C4-2B (cell line): ENCODE measurements around the gene FAM162A.

ENCODE experiments used
- ZFX ChIP-seq: fragments of 450-650 bp; IDR thresholded peaks from 2 replicates; pipeline ENCODE4 v1.6.1; 2017
- TF ChIP-seq, protein P1 (sequence below): fragments of 450-650 bp; conservative IDR thresholded peaks from 2 replicates; pipeline ENCODE4 v1.5.1; 2017; ENCODE audit warnings: mild to moderate bottlenecking

DNA sequence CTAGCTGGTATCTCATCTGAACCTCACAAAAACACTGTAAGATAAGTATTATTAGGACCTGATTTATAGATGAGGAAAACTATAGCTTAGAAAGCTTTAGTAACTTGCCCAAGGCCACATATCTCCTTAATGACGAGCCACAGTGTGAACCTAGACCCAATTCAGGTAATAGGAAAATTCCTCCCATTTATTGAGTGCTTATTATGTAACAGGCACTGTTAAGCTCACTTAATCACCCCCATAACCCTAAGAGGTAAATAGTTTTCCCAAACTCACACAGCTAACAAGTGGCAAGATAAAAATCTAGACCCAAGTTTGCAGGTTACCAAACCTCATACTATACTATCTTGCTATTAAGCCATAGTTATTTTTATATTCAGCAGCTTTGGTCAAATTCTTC is 24.0 kb downstream of the FAM162A start:
- no peak for TF ChIP-seq ZFX
- TF ChIP-seq, protein P1, sequence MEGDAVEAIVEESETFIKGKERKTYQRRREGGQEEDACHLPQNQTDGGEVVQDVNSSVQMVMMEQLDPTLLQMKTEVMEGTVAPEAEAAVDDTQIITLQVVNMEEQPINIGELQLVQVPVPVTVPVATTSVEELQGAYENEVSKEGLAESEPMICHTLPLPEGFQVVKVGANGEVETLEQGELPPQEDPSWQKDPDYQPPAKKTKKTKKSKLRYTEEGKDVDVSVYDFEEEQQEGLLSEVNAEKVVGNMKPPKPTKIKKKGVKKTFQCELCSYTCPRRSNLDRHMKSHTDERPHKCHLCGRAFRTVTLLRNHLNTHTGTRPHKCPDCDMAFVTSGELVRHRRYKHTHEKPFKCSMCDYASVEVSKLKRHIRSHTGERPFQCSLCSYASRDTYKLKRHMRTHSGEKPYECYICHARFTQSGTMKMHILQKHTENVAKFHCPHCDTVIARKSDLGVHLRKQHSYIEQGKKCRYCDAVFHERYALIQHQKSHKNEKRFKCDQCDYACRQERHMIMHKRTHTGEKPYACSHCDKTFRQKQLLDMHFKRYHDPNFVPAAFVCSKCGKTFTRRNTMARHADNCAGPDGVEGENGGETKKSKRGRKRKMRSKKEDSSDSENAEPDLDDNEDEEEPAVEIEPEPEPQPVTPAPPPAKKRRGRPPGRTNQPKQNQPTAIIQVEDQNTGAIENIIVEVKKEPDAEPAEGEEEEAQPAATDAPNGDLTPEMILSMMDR, result no peak
